Hematopoietic multipotent progenitor cell treated with erythropoietin and hydrocortisone succinate and interleukin-3 and kit ligand, for 6 days (in vitro differentiated cells): ENCODE results near the gene RSPH10B2.
"Not testable (repeated sequence)": the region's sequence is repeated elsewhere in the genome, so short reads cannot be mapped to it uniquely, and the experiment has no call there.

Experiments
- DNase-seq: peaks from one replicate; pipeline ENCODE4 v3.0.0-alpha.2; 2015

The RSPH10B2 gene

GRCh38 chr7:6753964-6754363 lies at the start of gene RSPH10B2:
Gene RSPH10B2 (plus strand): TSS chr7:6754103. CDS start chr7:6757678, 3,575 bp downstream.
- not testable (repeated sequence) for DNase-seq

- peak; percentile 79 for DNase-seq
Measured at GRCh38 chr7:6705959-6706665, 47.8 kb upstream of the RSPH10B2 start.

GRCh38 chr7:6706666-6707407 lies 47.1 kb upstream of the RSPH10B2 start, which contains the start of gene ZNF12:
Gene ZNF12 (minus strand): TSS chr7:6706947. CDS start chr7:6705173, 1,774 bp downstream.
- DNase-seq, result peak; percentile 97

GRCh38 chr7:6708304-6708703 lies 45.6 kb upstream of the RSPH10B2 start:
- DNase-seq, result no peak

GRCh38 chr7:6709808-6710207 lies 44.1 kb upstream of the RSPH10B2 start:
- no peak for DNase-seq

- DNase-seq, result no peak
Measured at GRCh38 chr7:6714360-6714759, 39.5 kb upstream of the RSPH10B2 start.

GRCh38 chr7:6715898-6716297 lies 38.0 kb upstream of the RSPH10B2 start:
- not testable (repeated sequence) for DNase-seq

GRCh38 chr7:6718124-6718523 lies 35.8 kb upstream of the RSPH10B2 start:
- DNase-seq, result no peak

GRCh38 chr7:6724351-6724750 lies 29.6 kb upstream of the RSPH10B2 start:
- not testable (repeated sequence) for DNase-seq

- DNase-seq, result peak; percentile 47
Measured at GRCh38 chr7:6725003-6725402, 28.9 kb upstream of the RSPH10B2 start.

GRCh38 chr7:6726341-6726740 lies 27.6 kb upstream of the RSPH10B2 start:
- not testable (repeated sequence) for DNase-seq

- DNase-seq, result no peak
Measured at GRCh38 chr7:6727663-6728062, 26.2 kb upstream of the RSPH10B2 start.

GRCh38 chr7:6728893-6729491 lies 24.9 kb upstream of the RSPH10B2 start:
- DNase-seq, result not testable (repeated sequence)

- peak; percentile 96 for DNase-seq
Measured at GRCh38 chr7:6729492-6730342, 24.2 kb upstream of the RSPH10B2 start.

GRCh38 chr7:6730343-6730633 lies 23.6 kb upstream of the RSPH10B2 start:
- DNase-seq, result peak; percentile 42

- DNase-seq, result not testable (repeated sequence)
Measured at GRCh38 chr7:6738415-6738814, 15.5 kb upstream of the RSPH10B2 start.

GRCh38 chr7:6744410-6745100 lies 9.3 kb upstream of the RSPH10B2 start:
- DNase-seq, result not testable (repeated sequence)

- not testable (repeated sequence) for DNase-seq
Measured at GRCh38 chr7:6749335-6749734, 4.6 kb upstream of the RSPH10B2 start.

- not testable (repeated sequence) for DNase-seq
Measured at GRCh38 chr7:6750173-6750572, 3.7 kb upstream of the RSPH10B2 start.

- not testable (repeated sequence) for DNase-seq
Measured at GRCh38 chr7:6761186-6761585, 7.3 kb downstream of the RSPH10B2 start.

- DNase-seq, result not testable (repeated sequence)
Measured at GRCh38 chr7:6781581-6781980, 27.7 kb downstream of the RSPH10B2 start.

GRCh38 chr7:6789353-6789752 lies 35.5 kb downstream of the RSPH10B2 start:
- not testable (repeated sequence) for DNase-seq
